Measurements from ENCODE around the gene SH3BGRL.
"Not testable (repeated sequence)": the region's sequence is repeated elsewhere in the genome, so short reads cannot be mapped to it uniquely, and the experiment has no call there.

SH3BGRL gene

DNA sequence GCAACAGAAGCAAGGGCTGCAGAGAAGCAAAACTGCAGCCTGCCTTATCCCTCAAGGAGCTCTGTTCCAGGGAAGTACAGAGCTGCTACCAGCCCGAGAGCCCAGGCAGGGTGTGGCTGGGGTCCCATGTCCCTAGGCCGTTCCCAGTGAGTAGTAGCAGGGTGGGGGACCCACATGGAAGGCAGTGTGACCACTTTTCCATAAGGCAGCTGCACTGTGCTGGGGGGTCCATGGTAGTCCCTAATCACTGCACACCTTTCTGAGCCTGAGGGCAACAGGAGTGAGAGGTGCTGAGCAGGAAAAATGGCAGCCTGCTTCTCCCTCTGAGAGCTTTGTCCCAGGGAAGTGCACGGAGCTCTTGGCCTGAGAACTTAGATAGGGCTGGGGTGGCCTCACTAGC, 135.9 kb downstream of the SH3BGRL start:
- no peak for DNase-seq (ENCODE audit: low read depth)
- in situ Hi-C loops (cut with HindIII; ENCODE audit: low sequenced_read_pairs) = no loop called here
- H3K4me3 ChIP-seq (ENCODE audit: low read depth, low read length) = no peak overlapping the region
- TF ChIP-seq, protein P1, sequence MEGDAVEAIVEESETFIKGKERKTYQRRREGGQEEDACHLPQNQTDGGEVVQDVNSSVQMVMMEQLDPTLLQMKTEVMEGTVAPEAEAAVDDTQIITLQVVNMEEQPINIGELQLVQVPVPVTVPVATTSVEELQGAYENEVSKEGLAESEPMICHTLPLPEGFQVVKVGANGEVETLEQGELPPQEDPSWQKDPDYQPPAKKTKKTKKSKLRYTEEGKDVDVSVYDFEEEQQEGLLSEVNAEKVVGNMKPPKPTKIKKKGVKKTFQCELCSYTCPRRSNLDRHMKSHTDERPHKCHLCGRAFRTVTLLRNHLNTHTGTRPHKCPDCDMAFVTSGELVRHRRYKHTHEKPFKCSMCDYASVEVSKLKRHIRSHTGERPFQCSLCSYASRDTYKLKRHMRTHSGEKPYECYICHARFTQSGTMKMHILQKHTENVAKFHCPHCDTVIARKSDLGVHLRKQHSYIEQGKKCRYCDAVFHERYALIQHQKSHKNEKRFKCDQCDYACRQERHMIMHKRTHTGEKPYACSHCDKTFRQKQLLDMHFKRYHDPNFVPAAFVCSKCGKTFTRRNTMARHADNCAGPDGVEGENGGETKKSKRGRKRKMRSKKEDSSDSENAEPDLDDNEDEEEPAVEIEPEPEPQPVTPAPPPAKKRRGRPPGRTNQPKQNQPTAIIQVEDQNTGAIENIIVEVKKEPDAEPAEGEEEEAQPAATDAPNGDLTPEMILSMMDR (IDR thresholded peaks at IDR 0.05; ENCODE audit: low read depth, low read length, missing control alignments) = no peak

DNA sequence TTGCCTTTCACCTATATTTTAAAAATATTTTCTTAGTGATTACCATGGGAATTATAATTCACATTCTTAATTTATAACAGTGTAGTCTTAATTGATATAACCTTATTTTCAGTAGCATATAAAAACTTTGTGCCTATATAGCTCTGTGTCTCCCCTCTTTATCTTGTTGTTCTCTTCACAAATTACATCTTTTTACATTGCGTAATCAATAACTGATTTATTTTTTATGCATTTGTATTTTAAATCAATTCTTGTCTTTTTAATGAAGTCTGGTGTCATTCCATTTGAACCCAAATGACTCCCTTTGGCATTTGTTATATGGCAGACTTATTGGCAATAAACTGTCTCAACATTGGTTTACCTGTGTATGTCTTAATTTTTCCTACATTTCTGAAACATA, 137.0 kb downstream of the SH3BGRL start:
- TF ChIP-seq, protein P1 (IDR thresholded peaks at IDR 0.05; ENCODE audit: low read depth, low read length, missing control alignments) = no peak
- DNase-seq (ENCODE audit: low read depth) = no peak
- in situ Hi-C loops (cut with HindIII; ENCODE audit: low sequenced_read_pairs) = no loop called here
- no peak overlapping the region for H3K4me3 ChIP-seq (ENCODE audit: low read depth, low read length)

DNA sequence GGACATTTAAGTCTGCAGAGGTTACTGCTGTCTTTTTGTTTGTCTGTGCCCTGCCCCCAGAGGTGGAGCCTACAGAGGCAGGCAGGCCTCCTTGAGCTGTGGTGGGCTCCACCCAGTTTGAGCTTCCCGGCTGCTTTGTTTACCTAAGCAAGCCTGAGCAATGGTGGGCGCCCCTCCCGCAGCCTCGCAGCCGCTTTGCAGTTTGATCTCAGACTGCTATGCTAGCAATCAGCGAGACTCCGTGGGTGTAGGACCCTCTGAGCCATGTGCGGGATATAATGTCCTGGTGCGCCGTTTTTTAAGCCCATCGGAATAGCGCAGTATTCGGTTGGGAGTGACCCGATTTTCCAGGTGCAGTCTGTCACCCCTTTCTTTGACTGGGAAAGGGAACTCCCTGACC, 143.4 kb downstream of the SH3BGRL start:
- in situ Hi-C loops (cut with HindIII; ENCODE audit: low sequenced_read_pairs); H3K4me3 ChIP-seq (ENCODE audit: low read depth, low read length); DNase-seq (ENCODE audit: low read depth): not testable (repeated sequence)

Measured in astrocyte of the cerebellum (primary cell).